Suprapubic skin (tissue), 3 donors: ENCODE measurements around the gene TGDS.

Source experiments
- CTCF ChIP-seq, 2 donors: fragments of 200-600 bp in 1 of 2; fragments of 450-650 bp in 1 of 2; sonication (generic) in 1 of 2; IDR thresholded peaks; one replicate each; pipeline ENCODE4 v1.5.1; 2016 to 2019; ENCODE audit warnings: antibody characterized with exemption in 2 of 2, mild to moderate bottlenecking in 1 of 2, moderate library complexity in 1 of 2
- EP300 ChIP-seq: sonication (generic); formaldehyde crosslinking; IDR thresholded peaks from one replicate; pipeline ENCODE4 v1.6.1; 2017; ENCODE audit warnings: antibody characterized with exemption
- POLR2A ChIP-seq, 2 donors: fragments of 450-650 bp; IDR thresholded peaks; one replicate each; pipeline ENCODE4 v1.6.1; 2017; ENCODE audit warnings: antibody characterized with exemption in 2 of 2, mild to moderate bottlenecking in 2 of 2, moderate library complexity in 2 of 2

DNA sequence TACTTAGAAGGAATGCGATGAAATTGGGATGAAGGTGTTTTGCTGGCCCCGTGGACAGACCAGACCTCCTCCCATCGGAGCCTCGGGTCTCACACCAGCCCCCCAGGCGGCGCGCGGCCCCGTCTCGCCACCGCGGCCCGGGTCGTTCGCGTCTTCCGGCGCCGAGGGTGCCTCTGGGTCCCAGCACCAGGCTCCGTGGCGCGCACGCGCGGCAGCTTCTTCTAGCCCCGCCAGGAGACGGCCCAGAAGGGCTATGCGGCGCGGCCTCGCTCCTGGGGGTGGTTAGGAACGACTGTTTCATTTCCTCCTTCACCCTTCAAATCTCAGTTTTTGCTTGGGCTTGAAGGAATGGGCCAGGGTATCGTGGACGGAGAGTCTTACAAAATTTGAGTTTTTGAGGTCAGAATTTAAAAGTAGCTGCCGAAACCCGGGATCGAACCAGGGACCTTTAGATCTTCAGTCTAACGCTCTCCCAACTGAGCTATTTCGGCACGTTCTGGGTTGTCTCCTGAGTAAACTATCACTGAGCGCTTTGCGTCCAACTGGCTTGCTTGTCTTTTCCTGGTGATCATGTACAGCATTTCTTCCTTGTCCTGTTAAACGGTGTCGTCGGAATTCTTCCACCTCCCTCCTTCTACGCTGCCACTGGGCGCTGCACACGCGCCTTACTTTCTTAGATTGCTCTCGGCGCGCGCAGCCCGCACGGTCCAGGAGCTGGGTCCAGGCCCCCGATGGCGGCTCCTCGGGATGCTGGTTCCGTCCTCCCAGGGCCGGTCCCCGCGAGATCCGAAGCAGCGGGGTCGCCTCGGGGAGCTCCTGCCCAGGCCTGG is 46.5 kb downstream of the TGDS start:
- TF ChIP-seq CTCF (IDR thresholded peaks at IDR 0.05) (no peak), EP300 (no peak), POLR2A (IDR thresholded peaks at IDR 0.05) (peak in 1 of 2 donors; percentile 36)
